GM12875 (cell line): ENCODE data around the gene THBD.

Experiments used
- H3K4me3 ChIP-seq: one replicate; pipeline ENCODE4 v1.5.1; 2011; ENCODE audit warnings: low read depth, low read length, control low read depth
- TF ChIP-seq, protein P1 (sequence below): IDR thresholded peaks from 2 replicates; pipeline ENCODE4 v1.5.1; 2011; ENCODE audit warnings: low read depth, mild to moderate bottlenecking, control low read depth, inconsistent platforms, low read length, moderate library complexity, borderline replicate concordance; ENCODE audit not compliant: insufficient read depth

The THBD gene

DNA sequence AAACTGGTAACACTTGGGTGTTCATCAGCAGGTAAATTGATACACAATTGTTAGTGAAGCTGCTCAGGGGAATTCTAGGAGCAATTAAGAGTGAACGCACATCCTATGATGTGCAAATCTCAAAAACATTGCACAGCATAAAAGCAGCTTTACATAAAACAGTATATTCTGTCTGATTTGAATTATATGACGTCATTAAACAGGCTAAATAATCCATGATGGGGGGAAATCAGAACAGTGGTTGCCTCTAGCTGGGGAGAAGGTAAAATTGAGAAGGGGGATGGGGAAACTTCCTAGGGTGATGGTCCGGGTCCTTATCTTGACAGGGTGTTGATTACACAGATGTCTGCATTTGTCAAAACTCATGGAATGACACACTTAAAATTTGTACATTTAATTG lies 17.3 kb upstream of the THBD start:
- TF ChIP-seq, protein P1, sequence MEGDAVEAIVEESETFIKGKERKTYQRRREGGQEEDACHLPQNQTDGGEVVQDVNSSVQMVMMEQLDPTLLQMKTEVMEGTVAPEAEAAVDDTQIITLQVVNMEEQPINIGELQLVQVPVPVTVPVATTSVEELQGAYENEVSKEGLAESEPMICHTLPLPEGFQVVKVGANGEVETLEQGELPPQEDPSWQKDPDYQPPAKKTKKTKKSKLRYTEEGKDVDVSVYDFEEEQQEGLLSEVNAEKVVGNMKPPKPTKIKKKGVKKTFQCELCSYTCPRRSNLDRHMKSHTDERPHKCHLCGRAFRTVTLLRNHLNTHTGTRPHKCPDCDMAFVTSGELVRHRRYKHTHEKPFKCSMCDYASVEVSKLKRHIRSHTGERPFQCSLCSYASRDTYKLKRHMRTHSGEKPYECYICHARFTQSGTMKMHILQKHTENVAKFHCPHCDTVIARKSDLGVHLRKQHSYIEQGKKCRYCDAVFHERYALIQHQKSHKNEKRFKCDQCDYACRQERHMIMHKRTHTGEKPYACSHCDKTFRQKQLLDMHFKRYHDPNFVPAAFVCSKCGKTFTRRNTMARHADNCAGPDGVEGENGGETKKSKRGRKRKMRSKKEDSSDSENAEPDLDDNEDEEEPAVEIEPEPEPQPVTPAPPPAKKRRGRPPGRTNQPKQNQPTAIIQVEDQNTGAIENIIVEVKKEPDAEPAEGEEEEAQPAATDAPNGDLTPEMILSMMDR, result no peak
- H3K4me3 ChIP-seq, result no peak overlapping the region

DNA sequence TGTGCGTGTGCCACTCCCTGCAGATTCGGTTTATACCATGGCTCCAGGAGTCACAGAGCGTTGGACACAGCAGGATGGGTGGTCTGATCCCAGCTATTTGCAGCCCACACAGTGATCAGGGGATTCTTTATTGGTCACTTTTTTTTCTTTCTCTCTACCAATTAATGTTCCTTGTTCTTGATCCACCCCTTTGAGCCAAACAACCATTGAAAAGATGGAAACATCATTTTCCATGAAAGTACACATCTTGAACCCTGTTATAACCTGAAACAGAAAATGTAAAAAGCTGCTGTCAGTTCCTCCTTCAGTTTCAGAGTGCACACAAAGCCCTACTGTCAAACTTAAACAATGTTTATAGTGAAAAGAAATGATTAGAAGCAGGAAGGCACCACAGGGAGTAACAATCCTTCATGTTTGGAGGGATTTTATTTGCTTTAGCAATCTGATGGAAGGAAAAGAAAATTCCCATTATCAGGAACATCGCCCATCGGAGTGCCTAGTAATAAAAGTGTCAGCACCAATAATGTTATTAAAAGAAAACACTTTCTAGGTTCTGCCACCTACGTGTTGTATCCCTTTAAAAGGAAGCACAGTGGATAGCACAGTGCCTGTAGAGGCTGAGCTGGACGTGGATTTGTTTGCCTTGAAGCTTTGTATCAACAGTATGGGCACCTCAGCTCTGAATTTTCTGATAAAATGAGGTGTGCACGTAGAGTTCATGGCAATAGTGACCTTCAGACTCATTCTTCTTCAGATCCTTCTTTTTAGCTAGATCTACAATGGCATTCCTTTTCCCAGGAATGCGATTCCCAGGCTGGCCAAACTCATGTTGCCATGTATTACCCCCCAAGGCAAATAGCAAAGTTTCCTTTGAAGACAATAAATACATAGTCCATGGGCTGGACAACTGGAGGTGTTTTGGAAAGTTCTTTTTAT lies 16.1 kb upstream of the THBD start:
- no peak overlapping the region for H3K4me3 ChIP-seq
- TF ChIP-seq, protein P1, result no peak

DNA sequence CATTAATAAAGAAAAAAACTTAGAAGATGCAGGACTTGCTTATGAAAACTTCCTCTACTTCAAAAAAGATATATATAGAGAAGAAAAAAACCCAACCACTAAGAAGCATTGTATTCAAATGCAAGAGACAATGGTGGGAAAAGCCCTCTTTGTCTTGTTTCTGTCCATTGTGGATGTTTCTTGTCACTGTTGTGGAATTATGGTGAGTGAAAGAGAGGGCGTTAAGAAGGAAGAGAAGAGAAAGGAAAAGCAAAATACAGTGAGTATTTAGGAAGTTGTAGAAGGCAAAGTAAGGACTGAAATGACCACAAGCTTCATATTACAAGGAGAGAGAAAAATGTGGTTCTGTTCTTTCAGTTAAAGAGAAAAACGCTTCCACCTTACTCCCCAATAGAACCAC lies 14.1 kb upstream of the THBD start:
- TF ChIP-seq, protein P1, result no peak
- H3K4me3 ChIP-seq, result no peak overlapping the region

DNA sequence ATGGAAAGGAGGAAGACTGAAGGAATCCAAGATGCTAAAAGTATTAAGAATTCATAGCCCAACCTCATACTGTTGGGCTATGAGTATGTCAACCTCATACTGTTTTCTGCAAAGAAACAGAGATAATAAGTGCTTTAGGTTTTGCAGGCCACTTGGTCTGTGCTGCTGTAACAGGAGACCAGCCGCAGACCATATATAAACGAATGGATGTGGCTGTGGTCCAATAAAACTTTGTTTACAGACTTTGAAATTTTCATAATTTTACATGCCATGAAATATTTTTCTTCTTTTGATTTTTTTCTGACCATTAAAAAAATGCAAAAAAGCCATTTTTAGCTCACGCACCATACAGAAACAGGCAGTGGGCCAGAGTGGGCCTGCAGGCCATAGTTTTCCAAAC lies 13.7 kb upstream of the THBD start:
- TF ChIP-seq, protein P1, result no peak
- H3K4me3 ChIP-seq, result no peak overlapping the region

DNA sequence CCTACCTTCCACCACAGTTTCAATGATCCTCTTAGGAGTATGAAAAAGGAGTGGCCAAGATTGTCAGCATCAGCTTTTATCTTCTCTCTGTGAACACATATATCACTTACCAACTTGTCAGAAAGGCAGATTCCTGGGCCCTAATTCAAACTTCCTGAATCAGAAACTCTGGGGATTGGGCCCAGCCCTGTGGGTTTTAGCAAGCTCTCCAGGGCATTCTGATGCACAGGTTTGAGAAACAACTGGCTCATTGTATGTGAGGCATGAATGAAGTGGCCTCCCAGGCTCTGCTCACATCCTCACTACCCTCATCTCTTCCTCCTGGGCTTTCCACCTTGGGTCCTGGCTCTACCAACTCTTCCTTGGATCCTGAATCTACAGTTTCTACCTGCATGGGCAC lies 13.2 kb upstream of the THBD start:
- TF ChIP-seq, protein P1, result no peak

DNA sequence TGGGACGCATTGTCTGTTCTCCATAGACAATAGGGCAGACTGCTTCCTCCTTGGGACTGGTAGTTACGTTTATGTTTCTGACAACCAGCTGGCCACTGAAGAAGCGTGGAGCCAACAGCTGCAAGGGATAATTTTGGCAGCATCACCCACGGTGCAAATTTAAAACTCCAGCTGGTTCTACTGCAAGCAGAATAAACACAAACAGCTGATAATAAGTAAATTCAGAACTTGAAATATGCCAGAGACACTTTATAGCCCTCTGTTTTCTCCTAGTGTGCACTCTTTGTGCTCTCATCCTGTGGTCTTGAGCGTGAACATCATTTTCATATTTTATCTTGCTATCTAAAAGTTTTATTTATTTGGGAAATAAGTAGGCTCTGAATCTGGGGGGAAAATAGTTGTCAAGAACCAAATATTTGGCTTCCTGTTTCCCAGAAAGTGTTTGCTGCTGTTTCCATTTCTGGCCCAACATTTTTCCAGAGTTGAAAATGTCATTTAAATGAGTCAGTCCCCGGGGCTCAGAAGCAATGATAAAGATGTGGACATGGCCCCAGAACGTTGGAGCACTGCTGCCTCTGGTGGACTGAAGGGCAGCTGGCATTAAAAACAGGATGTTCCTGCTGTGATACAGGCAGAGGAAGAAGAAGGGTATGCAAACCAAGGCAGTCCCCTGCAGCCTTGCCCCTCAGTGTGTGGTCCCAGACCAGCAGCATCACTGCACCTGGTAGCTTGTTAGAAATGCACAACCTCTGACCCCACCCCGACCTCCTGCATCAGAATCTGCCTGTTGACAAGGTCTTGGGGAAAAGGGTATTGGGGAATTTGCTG lies 12.5 kb upstream of the THBD start:
- no peak overlapping the region for H3K4me3 ChIP-seq
- TF ChIP-seq, protein P1, result peak; percentile 37; the same call in 1 of the 2 replicates

More for the DNA sequence above, 13.2 kb upstream of the THBD start:
- H3K4me3 ChIP-seq, result no peak overlapping the region
